LNCAP (cell line): ENCODE data around the gene ZFHX2.

ENCODE experiments used
- CTCF ChIP-seq: fragments of 450-650 bp; IDR thresholded peaks from 2 replicates; pipeline ENCODE4 v1.5.1; 2017; ENCODE audit warnings: mild to moderate bottlenecking

ZFHX2 gene

GRCh38 chr14:23580948-23581281 is 29.4 kb upstream of the ZFHX2 start:
- no peak for TF ChIP-seq CTCF

DNA sequence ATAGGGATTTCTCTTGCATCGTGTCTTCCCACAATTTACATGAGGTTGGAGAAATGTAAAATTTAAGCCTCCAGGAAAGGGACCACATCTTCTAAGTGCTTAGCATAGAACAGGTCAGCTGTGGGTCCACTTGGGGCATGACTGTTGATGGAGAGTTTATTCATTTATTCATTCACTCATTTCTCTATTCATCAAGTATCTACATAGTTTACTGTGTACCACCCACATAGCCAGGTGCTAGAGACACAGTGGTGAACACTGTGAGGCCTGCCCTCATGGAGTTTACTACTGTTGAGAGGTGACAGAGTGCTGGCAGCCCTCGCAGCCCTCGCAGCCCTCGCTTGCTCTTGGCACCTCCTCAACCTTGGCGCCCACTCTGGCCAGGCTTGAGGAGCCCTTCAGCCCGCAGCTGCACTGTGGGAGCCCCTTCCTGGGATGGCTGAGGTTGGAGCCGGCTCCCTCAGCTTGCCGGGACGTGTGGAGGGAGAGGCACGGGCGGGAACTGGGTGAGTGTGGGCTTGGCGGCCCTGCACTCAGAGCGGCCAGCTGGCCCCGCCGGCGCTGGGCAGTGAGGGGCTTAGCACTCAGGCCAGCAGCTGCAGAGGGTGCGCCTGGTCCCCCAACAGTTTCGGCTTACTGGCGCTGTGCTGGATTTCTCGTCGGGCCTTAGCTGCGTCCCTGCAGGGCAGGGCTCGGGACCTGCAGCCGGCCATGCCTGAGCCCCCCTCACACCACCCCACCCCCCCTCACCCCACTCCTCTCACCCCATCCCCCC is 28.8 kb upstream of the ZFHX2 start:
- TF ChIP-seq CTCF, result no peak

DNA sequence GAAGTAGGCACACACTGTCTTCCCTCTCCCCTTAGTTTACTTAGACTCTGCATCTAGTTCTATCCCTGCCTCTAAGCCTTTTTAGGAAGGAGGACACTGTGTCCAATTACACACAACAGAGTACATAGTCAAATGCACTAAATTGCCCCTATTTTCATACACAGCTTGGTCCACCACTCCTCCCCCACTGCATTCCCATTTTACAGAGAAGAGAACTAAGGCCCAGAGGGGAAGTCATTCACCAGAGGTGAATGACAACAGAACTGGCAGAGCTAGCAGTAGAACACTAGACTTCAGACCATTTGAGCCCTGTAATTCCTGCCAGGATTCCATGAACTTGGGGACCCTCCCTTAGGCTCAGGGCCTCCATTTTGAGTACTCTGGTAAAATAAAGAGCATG is 28.2 kb upstream of the ZFHX2 start:
- no peak for TF ChIP-seq CTCF

- TF ChIP-seq CTCF, result no peak
Measured at GRCh38 chr14:23579311-23579630, 27.7 kb upstream of the ZFHX2 start.

- TF ChIP-seq CTCF, result no peak
Measured at GRCh38 chr14:23578560-23579310, 27.2 kb upstream of the ZFHX2 start, which contains the start of gene JPH4. JPH4 (minus strand) TSS chr14:23578790; CDS start chr14:23577453, 1,337 bp downstream.

DNA sequence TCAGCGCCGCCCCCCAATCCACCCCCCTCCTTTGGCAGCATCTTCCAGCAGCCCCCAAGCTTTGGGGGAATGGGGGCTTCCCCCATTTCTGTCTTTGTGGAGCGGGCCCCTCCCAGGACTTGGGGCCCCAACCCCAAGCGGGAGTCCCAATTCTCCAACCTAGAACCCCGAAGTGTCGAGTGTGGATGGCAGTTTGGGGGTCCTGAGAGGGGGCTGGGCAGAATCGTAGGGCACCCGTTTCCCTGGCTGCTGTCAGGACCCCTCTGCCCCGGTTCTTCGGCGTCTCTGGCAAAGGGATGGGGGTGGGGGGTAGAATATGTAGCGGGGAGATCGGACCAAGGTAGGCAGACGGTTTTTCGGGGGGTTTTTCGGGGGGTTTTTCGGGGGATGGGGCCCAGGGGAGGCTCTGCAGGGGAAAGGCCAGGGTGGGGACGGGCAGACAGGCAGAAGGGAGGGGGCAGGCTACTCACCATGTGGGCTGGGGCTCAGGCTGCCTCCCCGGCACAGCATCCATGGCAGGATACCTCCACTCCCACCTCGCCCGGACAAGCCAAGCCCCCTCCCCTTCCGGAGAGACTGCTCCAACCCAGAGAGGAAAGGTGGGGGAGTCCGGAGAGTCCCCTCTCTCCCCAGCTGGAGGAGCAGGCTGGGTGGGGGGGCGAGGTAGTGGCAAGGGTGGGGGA is 26.3 kb upstream of the ZFHX2 start:
- no peak for TF ChIP-seq CTCF

GRCh38 chr14:23577004-23577681 is 25.6 kb upstream of the ZFHX2 start:
- TF ChIP-seq CTCF, result no peak
